GM18507 (cell line): ENCODE measurements around the gene SLC4A7.
"Not testable (repeated sequence)": the region's sequence is repeated elsewhere in the genome, so short reads cannot be mapped to it uniquely, and the experiment has no call there.

Source experiments
- DNase-seq: peaks from one replicate; pipeline ENCODE4 v3.0.0; 2011; ENCODE audit warnings: low read depth; ENCODE audit not compliant: insufficient read length; ENCODE audit errors: extremely low spot score
- FAIRE-seq: peaks from 2 replicates; lab custom pipeline; 2011; peaks lifted over from hg19 to GRCh38; lab: Jason Lieb, UNC

SLC4A7 gene

GRCh38 chr3:27340534-27340933 is 143.7 kb downstream of the SLC4A7 start:
- FAIRE-seq = peak; percentile 42
- DNase-seq = no peak

GRCh38 chr3:27335571-27335970 is 148.6 kb downstream of the SLC4A7 start:
- DNase-seq = no peak
- FAIRE-seq = no peak

- no peak for FAIRE-seq
- DNase-seq = no peak
Observed at GRCh38 chr3:27333843-27334242, 150.3 kb downstream of the SLC4A7 start.

GRCh38 chr3:27328982-27329762 is 155.0 kb downstream of the SLC4A7 start:
- not testable (repeated sequence) for FAIRE-seq, DNase-seq

- FAIRE-seq (no peak), DNase-seq (no peak)
Observed at GRCh38 chr3:27326629-27327545, 157.3 kb downstream of the SLC4A7 start.

- no peak for DNase-seq
- no peak for FAIRE-seq
Observed at GRCh38 chr3:27326202-27326601, 158.0 kb downstream of the SLC4A7 start.

- no peak for DNase-seq
- no peak for FAIRE-seq
Observed at GRCh38 chr3:27325419-27325818, 158.8 kb downstream of the SLC4A7 start.

GRCh38 chr3:27324686-27325085 is 159.5 kb downstream of the SLC4A7 start:
- FAIRE-seq (no peak), DNase-seq (no peak)

GRCh38 chr3:27323087-27323570 is 161.1 kb downstream of the SLC4A7 start:
- DNase-seq (no peak), FAIRE-seq (no peak)
